Neural progenitor cell (in vitro differentiated cells): ENCODE measurements around the gene MTRR. TPM values are rescaled to one million over a fixed set of nuclear protein-coding genes. Genes with fewer than 3 reads are reported as not detected.
A peak's percentile ranks its signal among the peaks of the same experiment; 100 is the strongest.

Experiments
- DNase-seq: peaks from one replicate; pipeline ENCODE4 v3.0.0-alpha.2; 2016; ENCODE audit warnings: low spot score
- H2AFZ ChIP-seq: fragments of 200-600 bp; sonication (generic); replicated peaks from 2 replicates; pipeline ENCODE4 v1.6.1; 2016; ENCODE audit warnings: antibody characterized with exemption
- H3F3A ChIP-seq: fragments of 200-600 bp; sonication (generic); 2 replicates; pipeline ENCODE4 v1.6.1; 2016; ENCODE audit warnings: antibody characterized with exemption, low read depth
- H3K27ac ChIP-seq: fragments of 200-600 bp; sonication (generic); 2 replicates; pipeline ENCODE4 v1.5.1; 2016; ENCODE audit warnings: mild to moderate bottlenecking
- H3K27me3 ChIP-seq: fragments of 200-600 bp; sonication (generic); 2 replicates; pipeline ENCODE4 v1.6.1; 2016; ENCODE audit warnings: mild to moderate bottlenecking, moderate library complexity
- H3K36me3 ChIP-seq: fragments of 200-600 bp; sonication (generic); 2 replicates; pipeline ENCODE4 v1.5.1; 2016
- H3K4me1 ChIP-seq: fragments of 200-600 bp; sonication (generic); 2 replicates; pipeline ENCODE4 v1.6.1; 2016; ENCODE audit warnings: mixed run types
- H3K4me2 ChIP-seq: fragments of 200-600 bp; sonication (generic); 2 replicates; pipeline ENCODE4 v1.6.1; 2016
- H3K4me3 ChIP-seq: fragments of 200-600 bp; sonication (generic); 2 replicates; pipeline ENCODE4 v1.5.1; 2016
- H3K79me2 ChIP-seq: fragments of 200-600 bp; sonication (generic); 2 replicates; pipeline ENCODE4 v1.6.1; 2016; ENCODE audit warnings: low read depth
- H3K9ac ChIP-seq: fragments of 200-600 bp; sonication (generic); 2 replicates; pipeline ENCODE4 v1.6.1; 2016
- H3K9me3 ChIP-seq: fragments of 200-600 bp; sonication (generic); 2 replicates; pipeline ENCODE4 v1.5.1; 2016; ENCODE audit warnings: low read depth
- H4K20me1 ChIP-seq: fragments of 200-600 bp; sonication (generic); 2 replicates; pipeline ENCODE4 v1.6.1; 2016; ENCODE audit warnings: low read depth
- H3K27ac Mint-ChIP-seq: 3 replicates; pipeline ENCODE4 v1.8.0; 2021; ENCODE audit warnings: mixed read lengths
- H3K27me3 Mint-ChIP-seq: 2 replicates; pipeline ENCODE4 v1.8.0; 2022; ENCODE audit warnings: low read depth, mild to moderate bottlenecking, inconsistent platforms, moderate library complexity, mixed read lengths; ENCODE audit not compliant: insufficient read depth
- H3K36me3 Mint-ChIP-seq: 3 replicates; pipeline ENCODE4 v1.8.0; 2021; ENCODE audit warnings: mixed read lengths
- H3K4me1 Mint-ChIP-seq: 3 replicates; pipeline ENCODE4 v1.8.0; 2021; ENCODE audit warnings: mixed read lengths
- H3K4me3 Mint-ChIP-seq: 3 replicates; pipeline ENCODE4 v1.8.0; 2021; ENCODE audit warnings: mild to moderate bottlenecking, moderate library complexity, mixed read lengths
- H3K9me3 Mint-ChIP-seq: 3 replicates; pipeline ENCODE4 v1.8.0; 2020; ENCODE audit warnings: mixed read lengths
- CTCF ChIP-seq: fragments of 200-600 bp; sonication (generic); IDR thresholded peaks from 2 replicates; pipeline ENCODE4 v1.5.1; 2017; ENCODE audit warnings: antibody characterized with exemption, mild to moderate bottlenecking
- EZH2 ChIP-seq: fragments of 200-600 bp; sonication (generic); IDR thresholded peaks from 2 replicates; pipeline ENCODE4 v1.6.1; 2017; ENCODE audit warnings: antibody characterized with exemption, mild to moderate bottlenecking, moderate library complexity
- EZH2phosphoT487 ChIP-seq: fragments of 200-600 bp; sonication (generic); IDR thresholded peaks from 2 replicates; pipeline ENCODE4 v1.6.1; 2017; ENCODE audit warnings: antibody characterized with exemption
- total RNA-seq: library from RNA; depleted of rRNA; stranded (reverse); fragments of >200 nt; gene quantifications from 2 replicates; pipeline ENCODE4 v1.2.3, GENCODE V29; 2015; ENCODE audit warnings: low replicate concordance

Gene MTRR
- total RNA-seq, 1 donor from 2014 or later: 53.5 TPM

DNA sequence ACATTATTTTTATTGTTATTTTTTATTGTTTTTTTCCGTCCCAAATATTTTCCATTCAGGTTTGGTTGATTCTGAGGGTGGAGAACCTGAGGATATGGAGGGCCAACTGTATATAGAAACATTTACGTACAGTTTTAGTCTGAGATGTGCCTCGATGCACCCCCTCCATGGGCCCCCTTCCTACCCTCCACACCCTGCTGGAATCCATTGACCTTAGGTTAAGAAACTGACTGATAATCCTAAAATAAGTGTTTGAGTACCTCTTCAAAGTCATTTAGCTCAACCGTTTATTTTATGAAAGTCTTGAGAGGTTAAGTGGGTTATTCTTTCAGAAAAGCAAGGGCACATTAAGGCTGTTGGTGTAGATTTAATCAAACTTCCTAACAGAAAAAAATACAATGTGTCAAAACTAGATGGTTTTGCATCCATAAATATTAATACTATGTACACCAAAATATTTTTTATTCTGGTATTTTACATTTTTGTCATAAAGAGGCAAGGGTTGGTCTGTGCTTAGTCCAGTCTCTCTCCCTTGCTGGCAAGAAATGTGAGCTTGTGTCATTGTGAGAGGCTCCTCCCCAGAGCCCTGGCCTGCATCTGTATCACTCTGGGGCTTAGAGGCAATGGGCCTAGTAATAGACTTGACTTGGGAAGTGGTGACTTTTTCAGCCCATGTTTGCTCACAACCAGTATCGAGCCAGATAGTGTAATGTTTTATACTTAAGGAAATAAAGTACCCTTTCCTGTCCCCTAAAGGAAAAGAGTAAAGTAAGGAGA lies 15.7 kb downstream of the MTRR start:
- H2AFZ ChIP-seq: no peak overlapping the region
- H3K4me1 ChIP-seq: no peaks in the 10 kb centered on the region
- H3K36me3 Mint-ChIP-seq: peaks cover 27% of the 10 kb centered on the region
- no peak for DNase-seq
- H3K9ac ChIP-seq: no peak overlapping the region
- no peak for TF ChIP-seq CTCF
- TF ChIP-seq EZH2phosphoT487: no peak
- no peak for TF ChIP-seq EZH2
- H4K20me1 ChIP-seq: peaks cover 21% of the 10 kb centered on the region
- H3K27me3 ChIP-seq: no peaks in the 10 kb centered on the region
- no peaks in the 10 kb centered on the region for H3K27me3 Mint-ChIP-seq
- peaks cover 8% of the 10 kb centered on the region for H3K36me3 ChIP-seq
- H3K79me2 ChIP-seq: no peaks in the 10 kb centered on the region
- H3K4me2 ChIP-seq: no peak overlapping the region
- no peak overlapping the region for H3K27ac ChIP-seq
- H3K4me1 Mint-ChIP-seq: no peaks in the 10 kb centered on the region
- H3F3A ChIP-seq: no peaks in the 10 kb centered on the region
- H3K9me3 Mint-ChIP-seq: no peaks in the 10 kb centered on the region
- H3K4me3 Mint-ChIP-seq: no peak overlapping the region
- no peak overlapping the region for H3K27ac Mint-ChIP-seq
- H3K4me3 ChIP-seq: no peak overlapping the region
- H3K9me3 ChIP-seq: no peaks in the 10 kb centered on the region

- no peaks in the 10 kb centered on the region for H3F3A ChIP-seq
- H3K27ac ChIP-seq: no peak overlapping the region
- H3K36me3 ChIP-seq: peaks cover 8% of the 10 kb centered on the region
- no peak overlapping the region for H3K4me3 ChIP-seq
- no peak overlapping the region for H3K4me2 ChIP-seq
- H3K27ac Mint-ChIP-seq: no peak overlapping the region
- H3K27me3 ChIP-seq: no peaks in the 10 kb centered on the region
- H4K20me1 ChIP-seq: peaks cover 12% of the 10 kb centered on the region
- peak; percentile 57 for TF ChIP-seq CTCF
- TF ChIP-seq EZH2phosphoT487: no peak
- no peak for TF ChIP-seq EZH2
- peaks cover 21% of the 10 kb centered on the region for H3K36me3 Mint-ChIP-seq
- no peaks in the 10 kb centered on the region for H3K4me1 ChIP-seq
- H3K9me3 Mint-ChIP-seq: no peaks in the 10 kb centered on the region
- H3K27me3 Mint-ChIP-seq: no peaks in the 10 kb centered on the region
- no peaks in the 10 kb centered on the region for H3K79me2 ChIP-seq
- no peak overlapping the region for H3K4me3 Mint-ChIP-seq
- DNase-seq: peak; percentile 14
- H3K9me3 ChIP-seq: no peaks in the 10 kb centered on the region
- H2AFZ ChIP-seq: no peak overlapping the region
- H3K4me1 Mint-ChIP-seq: no peaks in the 10 kb centered on the region
- H3K9ac ChIP-seq: no peak overlapping the region
Observed at GRCh38 chr5:7886849-7887475, 18.0 kb downstream of the MTRR start.

DNA sequence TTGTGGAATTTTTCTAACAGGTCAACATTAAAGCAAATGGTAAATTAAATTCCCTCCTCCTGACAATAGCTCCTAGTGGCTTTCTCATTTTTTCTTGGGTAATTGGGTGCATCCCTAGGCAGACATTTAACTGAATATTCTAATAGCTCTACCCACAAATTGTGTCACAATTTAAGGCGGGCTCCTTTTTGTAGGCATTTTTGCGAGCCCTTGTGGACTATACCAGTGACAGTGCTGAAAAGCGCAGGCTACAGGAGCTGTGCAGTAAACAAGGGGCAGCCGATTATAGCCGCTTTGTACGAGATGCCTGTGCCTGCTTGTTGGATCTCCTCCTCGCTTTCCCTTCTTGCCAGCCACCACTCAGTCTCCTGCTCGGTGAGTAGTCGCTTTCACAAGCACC lies 20.0 kb downstream of the MTRR start:
- no peak overlapping the region for H3K27ac Mint-ChIP-seq
- no peak overlapping the region for H3K4me3 Mint-ChIP-seq
- H3K36me3 ChIP-seq: peaks cover 17% of the 10 kb centered on the region
- H4K20me1 ChIP-seq: peaks cover 12% of the 10 kb centered on the region
- TF ChIP-seq CTCF (no peak), EZH2phosphoT487 (no peak), EZH2 (no peak)
- no peak overlapping the region for H3K4me2 ChIP-seq
- H3K9me3 Mint-ChIP-seq: no peaks in the 10 kb centered on the region
- no peak overlapping the region for H3K4me3 ChIP-seq
- DNase-seq: no peak
- H3K27me3 ChIP-seq: no peaks in the 10 kb centered on the region
- no peaks in the 10 kb centered on the region for H3F3A ChIP-seq
- H2AFZ ChIP-seq: no peak overlapping the region
- no peak overlapping the region for H3K9ac ChIP-seq
- no peaks in the 10 kb centered on the region for H3K4me1 ChIP-seq
- H3K36me3 Mint-ChIP-seq: peaks cover 19% of the 10 kb centered on the region
- H3K9me3 ChIP-seq: no peaks in the 10 kb centered on the region
- H3K27me3 Mint-ChIP-seq: no peaks in the 10 kb centered on the region
- H3K79me2 ChIP-seq: no peaks in the 10 kb centered on the region
- H3K27ac ChIP-seq: no peak overlapping the region
- H3K4me1 Mint-ChIP-seq: no peaks in the 10 kb centered on the region
